ENCODE measurements around the gene GIPC2. TPM values are rescaled to one million over a fixed set of nuclear protein-coding genes. Genes with fewer than 3 reads are reported as not detected.

GIPC2 gene
- total and polyA plus RNA-seq, 8 donors = 6.3 to 22.1 (median 12.9) TPM

- ATAC-seq (no peak), FAIRE-seq (no peak), DNase-seq (no peak)
- intact Hi-C loops (cut with DNase I) = no loop called here
- Histone ChIP-seq H3K4me3 (no peak overlapping the region), H3K4me1 (no peaks in the 10 kb centered on the region), H3K27ac (no peak overlapping the region), H3K36me3 (no peaks in the 10 kb centered on the region), H3K9me3 (no peaks in the 10 kb centered on the region), H3K27me3 (no peaks in the 10 kb centered on the region)
- 74 to 85% methylated on average over 3 of the region's 3 CpGs for WGBS, 2 donors
- TF ChIP-seq CTCF (IDR thresholded peaks at IDR 0.05) = no peak
These were observed 138.8 kb downstream of the GIPC2 start for GRCh38 chr1:78184460-78185072.

Other genes with a start within 250 kb of the GIPC2 start
- 1 to 10 TPM; 2.1 to 6.7 (median 2.6) TPM for gene NEXN, start 157.3 kb upstream of the GIPC2 start, total RNA-seq
- 1 to 10 TPM; 3.4 to 7.5 TPM for gene NEXN, start 157.3 kb upstream of the GIPC2 start, polyA plus RNA-seq
- 10 to 100 TPM; 36.9 to 81.5 (median 51.6) TPM for gene FUBP1, start 66.9 kb upstream of the GIPC2 start, total RNA-seq
- 10 to 100 TPM; 21.7 to 46.6 TPM for gene FUBP1, start 66.9 kb upstream of the GIPC2 start, polyA plus RNA-seq
- 10 to 100 TPM; 13.1 to 38.6 (median 21.7) TPM for gene DNAJB4, start 41.0 kb upstream of the GIPC2 start, total RNA-seq
- 1 to 10 TPM; 6.7 to 9.2 TPM for gene DNAJB4, start 41.0 kb upstream of the GIPC2 start, polyA plus RNA-seq

Data from pancreas (tissue), 10 donors.